OCI-LY7 (cell line): ENCODE data around the gene GATM. TPM values are rescaled to one million over a fixed set of nuclear protein-coding genes. Genes with fewer than 3 reads are reported as not detected.

Experiments used
- BruUV-seq: library from RNA; stranded (reverse); fragments of 400-500 nt; replicated peaks from 2 replicates; lab custom pipeline; 2021; lab: Mats Ljungman, UMichigan
- CTCF ChIA-PET: fragments of 300-600 bp; sonication (Branson Sonifier 250); formaldehyde crosslinking; loops from one replicate; lab custom pipeline; 2022; ENCODE audit warnings: antibody characterized with exemption; ENCODE audit not compliant: unreplicated experiment; lab: Charles Lee
- POLR2A ChIA-PET: fragments of 300-600 bp; sonication (Branson Sonifier 250); formaldehyde crosslinking; loops from one replicate; lab custom pipeline; 2022; ENCODE audit warnings: antibody characterized with exemption; lab: Charles Lee
- DNase-seq: peaks from one replicate; pipeline ENCODE4 v3.0.0-alpha.2; 2015; ENCODE audit warnings: low spot score
- H2AFZ ChIP-seq: fragments of 200-600 bp; sonication (generic), shearing (Covaris generic); 2 replicates; pipeline ENCODE4 v1.6.1; 2014; ENCODE audit warnings: mild to moderate bottlenecking, antibody characterized with exemption, low read length, moderate library complexity
- H3K27ac ChIP-seq: fragments of 200-600 bp; sonication (generic); 2 replicates; pipeline ENCODE4 v1.5.1; 2014; ENCODE audit warnings: mixed run types, low read depth, mild to moderate bottlenecking, moderate library complexity, low read length, inconsistent platforms; ENCODE audit not compliant: poor library complexity, severe bottlenecking
- H3K36me3 ChIP-seq: fragments of 200-600 bp; sonication (generic); 2 replicates; pipeline ENCODE4 v1.6.1; 2014; ENCODE audit warnings: mild to moderate bottlenecking, antibody characterized with exemption, low read length, moderate library complexity, mixed read lengths; ENCODE audit not compliant: insufficient read depth
- H3K4me1 ChIP-seq: fragments of 200-600 bp; sonication (generic); 2 replicates; pipeline ENCODE4 v1.5.1; 2014; ENCODE audit warnings: mild to moderate bottlenecking, low read length; ENCODE audit not compliant: insufficient read depth, poor library complexity, severe bottlenecking
- H3K4me2 ChIP-seq: fragments of 200-600 bp; sonication (generic); 2 replicates; pipeline ENCODE4 v1.6.1; 2014; ENCODE audit warnings: mild to moderate bottlenecking, low read length
- H3K4me3 ChIP-seq: fragments of 200-600 bp; sonication (generic); 2 replicates; pipeline ENCODE4 v1.5.1; 2014; ENCODE audit warnings: mild to moderate bottlenecking, low read depth, low read length; ENCODE audit not compliant: poor library complexity, severe bottlenecking
- H3K79me2 ChIP-seq: fragments of 200-600 bp; sonication (generic); 2 replicates; pipeline ENCODE4 v1.6.1; 2016; ENCODE audit warnings: low read depth, mild to moderate bottlenecking, low read length, moderate library complexity, mixed read lengths; ENCODE audit not compliant: insufficient read depth
- H3K9me2 ChIP-seq: fragments of 200-600 bp; sonication (generic); 2 replicates; pipeline ENCODE4 v1.6.1; 2016; ENCODE audit warnings: mild to moderate bottlenecking, low read length, mixed read lengths; ENCODE audit not compliant: insufficient read depth
- H3K9me3 ChIP-seq: fragments of 200-600 bp; sonication (generic); 2 replicates; pipeline ENCODE4 v1.6.1; 2014; ENCODE audit warnings: mild to moderate bottlenecking, mixed run types, low read length, mixed read lengths
- H4K20me1 ChIP-seq: fragments of 200-600 bp; sonication (generic); 2 replicates; pipeline ENCODE4 v1.6.1; 2014; ENCODE audit warnings: mild to moderate bottlenecking, antibody characterized with exemption, low read length, moderate library complexity, mixed read lengths; ENCODE audit not compliant: insufficient read depth
- EZH2phosphoT487 ChIP-seq: fragments of 200-600 bp; sonication (generic); IDR thresholded peaks from 2 replicates; pipeline ENCODE4 v1.6.1; 2018; ENCODE audit warnings: low read depth, borderline replicate concordance, mild to moderate bottlenecking, mixed run types, antibody characterized with exemption, low read length, moderate library complexity, mixed read lengths
- intact Hi-C: fragments of 100-400 bp; cut with micrococcal nuclease; formaldehyde crosslinking; loops from one replicate; pipeline ENCODE4 v1.10.0; 2022; ENCODE audit not compliant: unreplicated experiment
- total RNA-seq, 2 experiments: library from RNA; depleted of rRNA in 1 of 2; stranded (reverse); fragments of >200 nt in 1 of 2; shearing (Covaris generic) in 1 of 2; gene quantifications; 2 replicates each; pipeline ENCODE4 v1.2.3, GENCODE V29; 2014 to 2022
- TF ChIP-seq, protein P1 (sequence below): fragments of 200-600 bp; sonication (generic); conservative IDR thresholded peaks from 2 replicates; pipeline ENCODE4 v1.5.1; 2014; ENCODE audit warnings: mild to moderate bottlenecking, antibody characterized with exemption, low read length, moderate library complexity, mixed read lengths

The GATM gene
- total RNA-seq, 2 experiments from 2014 or later: 1.3 to 2.7 TPM

- H3K36me3 ChIP-seq: no peaks in the 10 kb centered on the region
- no peaks in the 10 kb centered on the region for H3K79me2 ChIP-seq
- H3K9me2 ChIP-seq: no peaks in the 10 kb centered on the region
- no peak overlapping the region for H2AFZ ChIP-seq
- H4K20me1 ChIP-seq: no peaks in the 10 kb centered on the region
- H3K9me3 ChIP-seq: no peaks in the 10 kb centered on the region
- ChIA-PET CTCF (no interaction called here), POLR2A (no interaction called here)
- intact Hi-C loops: no loop called here
- H3K27ac ChIP-seq: no peak overlapping the region
- no peak for DNase-seq
- no peaks in the 10 kb centered on the region for H3K4me1 ChIP-seq
- no peak overlapping the region for H3K4me2 ChIP-seq
- no TSS peak for BruUV-seq
- no peak overlapping the region for H3K4me3 ChIP-seq
- TF ChIP-seq, protein P1, sequence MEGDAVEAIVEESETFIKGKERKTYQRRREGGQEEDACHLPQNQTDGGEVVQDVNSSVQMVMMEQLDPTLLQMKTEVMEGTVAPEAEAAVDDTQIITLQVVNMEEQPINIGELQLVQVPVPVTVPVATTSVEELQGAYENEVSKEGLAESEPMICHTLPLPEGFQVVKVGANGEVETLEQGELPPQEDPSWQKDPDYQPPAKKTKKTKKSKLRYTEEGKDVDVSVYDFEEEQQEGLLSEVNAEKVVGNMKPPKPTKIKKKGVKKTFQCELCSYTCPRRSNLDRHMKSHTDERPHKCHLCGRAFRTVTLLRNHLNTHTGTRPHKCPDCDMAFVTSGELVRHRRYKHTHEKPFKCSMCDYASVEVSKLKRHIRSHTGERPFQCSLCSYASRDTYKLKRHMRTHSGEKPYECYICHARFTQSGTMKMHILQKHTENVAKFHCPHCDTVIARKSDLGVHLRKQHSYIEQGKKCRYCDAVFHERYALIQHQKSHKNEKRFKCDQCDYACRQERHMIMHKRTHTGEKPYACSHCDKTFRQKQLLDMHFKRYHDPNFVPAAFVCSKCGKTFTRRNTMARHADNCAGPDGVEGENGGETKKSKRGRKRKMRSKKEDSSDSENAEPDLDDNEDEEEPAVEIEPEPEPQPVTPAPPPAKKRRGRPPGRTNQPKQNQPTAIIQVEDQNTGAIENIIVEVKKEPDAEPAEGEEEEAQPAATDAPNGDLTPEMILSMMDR: no peak
- no peak for TF ChIP-seq EZH2phosphoT487
These were observed 23.6 kb downstream of the GATM start for GRCh38 chr15:45354711-45355110.

DNA sequence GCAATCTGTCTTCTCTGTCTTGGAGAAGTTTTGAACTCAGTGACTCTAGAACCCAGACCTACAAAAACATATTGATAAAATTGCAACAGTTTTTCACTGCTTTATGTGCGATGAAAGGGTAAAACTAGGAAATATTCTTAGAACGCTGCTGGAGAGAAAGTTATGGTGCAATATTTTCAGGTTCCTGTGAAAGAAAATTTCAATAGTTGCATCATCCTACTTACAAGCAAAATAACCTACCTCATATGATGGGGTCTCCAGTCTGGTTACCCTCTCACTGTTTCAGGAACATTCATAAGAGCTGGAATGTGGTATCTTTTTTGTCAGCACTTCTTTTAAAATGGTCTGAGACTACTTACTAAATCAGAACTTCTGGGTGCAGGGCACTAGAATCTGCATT is 27.1 kb downstream of the GATM start:
- Histone ChIP-seq H3K27ac (no peak overlapping the region), H2AFZ (no peak overlapping the region), H3K9me3 (no peaks in the 10 kb centered on the region), H3K9me2 (no peaks in the 10 kb centered on the region), H3K4me3 (no peak overlapping the region), H4K20me1 (no peaks in the 10 kb centered on the region), H3K79me2 (no peaks in the 10 kb centered on the region), H3K4me1 (no peaks in the 10 kb centered on the region), H3K36me3 (no peaks in the 10 kb centered on the region), H3K4me2 (no peak overlapping the region)
- BruUV-seq: no TSS peak
- CTCF ChIA-PET: no interaction called here
- POLR2A ChIA-PET: no interaction called here
- intact Hi-C loops: no loop called here
- DNase-seq: no peak
- TF ChIP-seq, protein P1: no peak
- TF ChIP-seq EZH2phosphoT487: no peak

- BruUV-seq: no TSS peak
- H3K4me1 ChIP-seq: no peaks in the 10 kb centered on the region
- no peaks in the 10 kb centered on the region for H4K20me1 ChIP-seq
- no peak overlapping the region for H3K27ac ChIP-seq
- no peak overlapping the region for H2AFZ ChIP-seq
- DNase-seq: no peak
- POLR2A ChIA-PET: no interaction called here
- H3K79me2 ChIP-seq: no peaks in the 10 kb centered on the region
- CTCF ChIA-PET: no interaction called here
- TF ChIP-seq EZH2phosphoT487: no peak
- TF ChIP-seq, protein P1: no peak
- no peak overlapping the region for H3K4me3 ChIP-seq
- H3K36me3 ChIP-seq: no peaks in the 10 kb centered on the region
- H3K9me3 ChIP-seq: no peaks in the 10 kb centered on the region
- intact Hi-C loops: no loop called here
- H3K4me2 ChIP-seq: no peak overlapping the region
- no peaks in the 10 kb centered on the region for H3K9me2 ChIP-seq
These were observed 28.7 kb downstream of the GATM start for GRCh38 chr15:45349623-45350022.
